Stimulated activated naive B cell treated with anti-CD40 and anti-IgM and Interleukin-4, amounts not matched to agents 10 μg/mL and 1 μg/mL and 100 μg/mL, for 72 hours (primary cell): Measurements from ENCODE around the gene MUC4.

Experiments
- ATAC-seq, 2 donors: fragments of 150-1000 bp; cut with Tn5 transposase; replicated peaks; 2 replicates each; pipeline ENCODE4 v1.10.0; 2021; ENCODE audit warnings: moderate library complexity in 1 of 2
- DNase-seq: peaks from one replicate; pipeline ENCODE4 v3.0.0; 2021
- H3K27ac Mint-ChIP-seq: one replicate; pipeline ENCODE4 v1.8.0; 2022; ENCODE audit warnings: mild to moderate bottlenecking, mixed read lengths
- H3K27me3 Mint-ChIP-seq, 2 donors: one replicate each; pipeline ENCODE4 v1.8.0; 2022; ENCODE audit warnings: mixed read lengths in 2 of 2
- H3K36me3 Mint-ChIP-seq, 2 donors: one replicate each; pipeline ENCODE4 v1.8.0; 2022; ENCODE audit warnings: mixed read lengths in 2 of 2, mild to moderate bottlenecking in 1 of 2
- H3K4me1 Mint-ChIP-seq, 2 donors: one replicate each; pipeline ENCODE4 v1.8.0; 2022; ENCODE audit warnings: mixed read lengths in 2 of 2, mild to moderate bottlenecking in 1 of 2
- H3K4me3 Mint-ChIP-seq, 2 donors: one replicate each; pipeline ENCODE4 v1.8.0; 2022; ENCODE audit warnings: mild to moderate bottlenecking in 2 of 2, mixed read lengths in 2 of 2, moderate library complexity in 1 of 2
- H3K9me3 Mint-ChIP-seq, 2 donors: one replicate each; pipeline ENCODE4 v1.8.0; 2022; ENCODE audit warnings: mixed read lengths in 2 of 2, mild to moderate bottlenecking in 1 of 2

MUC4 gene

DNA sequence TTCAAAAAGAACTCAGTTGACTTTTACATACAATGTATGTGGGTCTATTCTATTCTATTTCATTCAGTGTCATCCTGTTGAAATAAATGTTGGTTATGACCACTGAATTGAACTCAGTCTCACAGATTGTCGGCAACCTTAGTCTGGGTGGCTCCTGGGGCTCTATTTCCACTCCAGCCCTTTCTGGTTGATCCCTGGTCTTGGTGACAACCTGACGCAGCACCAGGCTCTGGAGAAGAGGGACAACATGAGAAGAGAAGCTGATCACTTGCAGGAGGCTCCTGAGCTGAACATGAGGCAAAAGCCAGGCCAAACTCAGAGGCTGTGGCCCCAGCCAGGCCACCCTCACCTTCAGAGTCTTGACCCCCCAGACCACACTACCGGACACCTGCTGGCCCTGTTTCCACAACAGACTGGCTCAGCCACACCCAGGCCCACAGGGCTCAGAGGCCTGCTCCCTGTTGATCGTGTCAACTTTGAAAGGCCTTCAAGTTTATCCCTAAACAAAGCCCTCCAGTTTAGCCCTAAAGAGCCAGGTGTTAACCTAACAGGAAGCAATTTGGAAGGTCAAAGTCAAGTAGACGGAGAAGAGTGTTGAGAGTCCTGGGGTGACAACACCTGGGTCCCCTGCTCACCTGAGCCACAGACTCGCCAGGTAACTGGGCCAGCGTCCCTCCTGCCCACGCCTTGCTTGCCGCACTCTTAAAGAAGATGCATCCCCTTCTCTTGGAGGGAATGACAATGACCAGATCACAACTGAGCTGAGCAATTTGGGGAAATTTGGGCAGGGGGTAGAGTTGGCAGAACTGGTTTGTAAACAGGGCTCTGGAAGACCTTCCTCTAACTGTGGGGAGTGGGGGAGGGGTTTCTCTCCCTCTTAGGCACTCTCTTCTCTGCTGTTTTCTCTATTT, 106.4 kb downstream of the MUC4 start:
- Mint-ChIP-seq H3K9me3 (no peaks in the 10 kb centered on the region), H3K4me3 (no peak overlapping the region), H3K27ac (no peak overlapping the region), H3K27me3 (no peaks in the 10 kb centered on the region), H3K36me3 (peaks cover 20 to 26% of the 10 kb centered on the region in 2 donors), H3K4me1 (peaks cover 4 to 6% of the 10 kb centered on the region in 2 donors)
- DNase-seq (no peak), ATAC-seq (peak in 1 of 2 donors; percentile 5)

DNA sequence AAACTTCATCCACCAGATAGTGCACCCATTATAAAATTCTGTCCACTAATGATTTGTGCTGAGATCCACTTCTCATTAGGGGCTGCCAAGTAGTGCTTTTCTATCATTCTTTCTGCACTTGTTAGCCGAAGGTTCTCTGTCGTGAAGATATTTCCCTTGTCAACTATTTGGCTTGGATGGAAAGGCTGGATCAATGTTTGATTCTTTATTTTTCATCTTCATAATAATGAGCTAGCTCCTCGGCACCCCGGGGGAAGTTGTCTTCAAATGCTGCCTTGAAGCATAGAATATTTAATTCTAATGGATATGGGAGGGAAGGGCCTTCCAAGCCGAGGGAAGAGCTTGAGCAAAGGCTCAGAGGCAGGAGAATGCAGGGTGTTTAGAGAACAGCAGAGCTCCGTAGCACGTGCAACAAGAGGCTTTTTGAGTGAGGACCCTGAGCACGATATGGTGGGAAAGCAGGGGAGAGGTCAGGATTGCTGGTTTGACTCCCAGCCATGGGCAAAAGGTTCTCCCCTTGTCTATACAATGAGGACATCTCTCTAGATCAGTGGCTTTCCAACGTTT, 107.2 kb downstream of the MUC4 start:
- Mint-ChIP-seq H3K4me3 (no peak overlapping the region), H3K27ac (peak overlapping the region; percentile 33), H3K36me3 (peaks cover 12 to 18% of the 10 kb centered on the region in 2 donors), H3K9me3 (no peaks in the 10 kb centered on the region), H3K4me1 (peaks cover 4 to 6% of the 10 kb centered on the region in 2 donors), H3K27me3 (no peaks in the 10 kb centered on the region)
- no peak for ATAC-seq
- no peak for DNase-seq

DNA sequence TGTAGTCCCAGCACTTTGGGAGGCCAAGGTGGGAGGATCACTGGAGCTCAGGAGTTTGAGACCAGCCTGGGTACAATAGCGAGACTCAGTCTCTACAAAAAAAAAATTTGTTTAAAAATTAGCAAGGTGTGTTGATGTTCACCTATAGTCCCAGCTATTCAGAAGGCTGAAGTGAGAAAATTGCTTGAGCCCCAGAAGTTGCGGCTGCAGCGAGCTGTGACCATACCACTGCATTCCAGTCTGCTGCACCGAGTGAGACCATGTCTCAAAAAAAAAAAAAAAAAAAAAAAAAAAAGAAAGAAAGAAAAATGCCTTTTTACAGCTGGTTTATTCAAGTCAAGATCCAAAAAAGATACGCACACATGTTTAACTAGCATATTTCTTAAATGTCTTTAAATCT, 108.0 kb downstream of the MUC4 start:
- no peaks in the 10 kb centered on the region for H3K27me3 Mint-ChIP-seq
- H3K36me3 Mint-ChIP-seq = peaks cover 8 to 13% of the 10 kb centered on the region in 2 donors
- DNase-seq (no peak), ATAC-seq (no peak)
- H3K27ac Mint-ChIP-seq = no peak overlapping the region
- H3K4me3 Mint-ChIP-seq = no peak overlapping the region
- no peaks in the 10 kb centered on the region for H3K9me3 Mint-ChIP-seq
- H3K4me1 Mint-ChIP-seq = no peaks in the 10 kb centered on the region

DNA sequence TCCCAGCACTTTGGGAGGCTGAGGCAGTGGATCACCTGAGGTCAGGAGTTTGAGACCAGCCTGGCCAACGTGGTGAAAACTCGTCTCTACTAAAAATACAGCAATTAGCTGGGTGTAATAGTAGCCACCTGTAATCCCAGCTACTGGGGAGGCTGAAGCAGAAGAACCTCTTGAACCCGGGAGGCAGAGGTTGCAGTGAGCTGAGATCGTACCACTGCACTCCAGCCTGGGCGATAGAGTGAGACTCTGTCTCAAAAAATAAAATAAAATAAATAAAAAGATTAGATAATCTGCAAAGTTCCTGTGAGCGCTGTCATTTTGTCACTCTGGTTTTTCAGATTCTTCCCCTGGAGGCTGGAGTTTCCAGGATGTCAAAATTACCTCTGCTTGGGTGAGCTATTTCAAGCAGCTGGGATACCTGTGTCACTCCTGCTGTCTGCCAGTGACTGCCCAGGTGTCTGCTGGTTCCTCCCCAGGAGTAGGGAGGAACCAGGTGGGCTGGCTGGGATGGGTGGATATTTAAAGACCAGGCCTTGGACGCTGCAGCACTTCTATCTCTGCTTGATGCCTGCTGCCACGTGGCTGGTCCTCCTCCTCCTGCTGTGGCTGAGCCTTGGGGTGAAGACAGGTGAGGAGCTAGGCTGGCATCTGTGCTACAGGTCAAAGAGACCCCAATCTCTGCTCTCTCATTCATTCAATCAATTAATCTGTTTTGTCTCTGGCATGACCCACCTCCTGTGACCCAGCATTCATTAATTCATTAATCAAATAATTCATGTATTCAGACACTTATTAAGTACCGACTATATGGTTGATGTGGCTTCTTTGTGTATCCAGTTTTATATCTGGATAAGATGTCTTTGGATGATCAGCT, 110.5 kb downstream of the MUC4 start:
- no peak overlapping the region for H3K27ac Mint-ChIP-seq
- no peak for DNase-seq
- H3K4me1 Mint-ChIP-seq = peaks cover 0 to 2% of the 10 kb centered on the region in 2 donors
- no peak overlapping the region for H3K4me3 Mint-ChIP-seq
- H3K36me3 Mint-ChIP-seq = peaks cover 24 to 26% of the 10 kb centered on the region in 2 donors
- peak in 1 of 2 donors; percentile 17 for ATAC-seq
- no peaks in the 10 kb centered on the region for H3K9me3 Mint-ChIP-seq
- H3K27me3 Mint-ChIP-seq = no peaks in the 10 kb centered on the region

GRCh38 chr3:195700319-195700718, 111.4 kb downstream of the MUC4 start:
- no peak for ATAC-seq
- no peak for DNase-seq
- Mint-ChIP-seq H3K9me3 (no peaks in the 10 kb centered on the region), H3K27ac (no peak overlapping the region), H3K27me3 (no peaks in the 10 kb centered on the region), H3K36me3 (peaks cover 31 to 33% of the 10 kb centered on the region in 2 donors), H3K4me1 (peaks cover 4 to 5% of the 10 kb centered on the region in 2 donors), H3K4me3 (no peak overlapping the region)

DNA sequence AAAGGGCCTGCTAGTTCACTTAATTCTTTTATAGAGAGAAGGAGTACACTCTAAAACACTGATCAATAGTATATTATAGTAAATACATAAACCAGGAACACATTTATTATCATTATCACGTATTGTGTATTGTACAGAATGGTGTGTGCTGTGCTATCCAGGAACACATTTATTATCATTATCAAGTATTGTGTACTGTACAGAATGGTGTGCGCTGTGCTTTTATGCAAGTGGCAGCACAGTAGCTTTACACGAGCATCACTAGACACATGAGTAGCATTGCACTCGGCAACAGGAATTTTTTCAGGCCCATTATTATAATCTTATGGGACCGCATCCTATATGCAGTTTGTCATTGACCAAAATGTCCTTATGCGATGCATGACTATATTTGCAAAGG, 111.9 kb downstream of the MUC4 start:
- H3K27ac Mint-ChIP-seq = no peak overlapping the region
- DNase-seq (no peak), ATAC-seq (no peak)
- no peaks in the 10 kb centered on the region for H3K9me3 Mint-ChIP-seq
- peaks cover 34 to 36% of the 10 kb centered on the region in 2 donors for H3K36me3 Mint-ChIP-seq
- H3K27me3 Mint-ChIP-seq = no peaks in the 10 kb centered on the region
- no peak overlapping the region for H3K4me3 Mint-ChIP-seq
- H3K4me1 Mint-ChIP-seq = peaks cover 4 to 5% of the 10 kb centered on the region in 2 donors

- Mint-ChIP-seq H3K9me3 (no peaks in the 10 kb centered on the region), H3K27me3 (no peaks in the 10 kb centered on the region), H3K36me3 (peaks cover 34 to 36% of the 10 kb centered on the region in 2 donors), H3K4me3 (no peak overlapping the region), H3K4me1 (peaks cover 4 to 5% of the 10 kb centered on the region in 2 donors), H3K27ac (no peak overlapping the region)
- ATAC-seq (no peak), DNase-seq (no peak)
Measured at GRCh38 chr3:195699388-195699771, 112.3 kb downstream of the MUC4 start.

GRCh38 chr3:195698647-195699387, 112.9 kb downstream of the MUC4 start:
- DNase-seq (no peak), ATAC-seq (no peak)
- no peaks in the 10 kb centered on the region for H3K27me3 Mint-ChIP-seq
- H3K4me1 Mint-ChIP-seq = peaks cover 5 to 7% of the 10 kb centered on the region in 2 donors
- H3K36me3 Mint-ChIP-seq = peaks cover 37 to 40% of the 10 kb centered on the region in 2 donors
- H3K9me3 Mint-ChIP-seq = no peaks in the 10 kb centered on the region
- H3K27ac Mint-ChIP-seq = no peak overlapping the region
- no peak overlapping the region for H3K4me3 Mint-ChIP-seq

DNA sequence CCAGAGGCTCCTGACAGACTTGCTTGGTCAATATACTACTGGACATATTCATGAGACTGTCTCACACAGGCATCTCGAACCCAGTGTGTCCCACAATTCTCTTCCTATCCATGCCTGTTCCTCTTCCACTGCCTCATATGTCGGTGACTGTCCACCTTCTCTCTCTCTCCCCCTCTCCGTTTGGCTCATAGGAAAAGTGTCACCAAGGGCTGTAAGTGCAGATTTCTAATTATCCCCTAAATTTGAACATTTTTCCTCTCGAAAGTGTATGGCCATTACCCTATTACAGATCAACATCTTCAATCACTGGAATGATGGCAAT, 113.4 kb downstream of the MUC4 start:
- peaks cover 42 to 45% of the 10 kb centered on the region in 2 donors for H3K36me3 Mint-ChIP-seq
- H3K4me1 Mint-ChIP-seq = peaks cover 5 to 10% of the 10 kb centered on the region in 2 donors
- DNase-seq (no peak), ATAC-seq (no peak)
- H3K9me3 Mint-ChIP-seq = no peaks in the 10 kb centered on the region
- H3K27ac Mint-ChIP-seq = no peak overlapping the region
- H3K27me3 Mint-ChIP-seq = no peaks in the 10 kb centered on the region
- no peak overlapping the region for H3K4me3 Mint-ChIP-seq

DNA sequence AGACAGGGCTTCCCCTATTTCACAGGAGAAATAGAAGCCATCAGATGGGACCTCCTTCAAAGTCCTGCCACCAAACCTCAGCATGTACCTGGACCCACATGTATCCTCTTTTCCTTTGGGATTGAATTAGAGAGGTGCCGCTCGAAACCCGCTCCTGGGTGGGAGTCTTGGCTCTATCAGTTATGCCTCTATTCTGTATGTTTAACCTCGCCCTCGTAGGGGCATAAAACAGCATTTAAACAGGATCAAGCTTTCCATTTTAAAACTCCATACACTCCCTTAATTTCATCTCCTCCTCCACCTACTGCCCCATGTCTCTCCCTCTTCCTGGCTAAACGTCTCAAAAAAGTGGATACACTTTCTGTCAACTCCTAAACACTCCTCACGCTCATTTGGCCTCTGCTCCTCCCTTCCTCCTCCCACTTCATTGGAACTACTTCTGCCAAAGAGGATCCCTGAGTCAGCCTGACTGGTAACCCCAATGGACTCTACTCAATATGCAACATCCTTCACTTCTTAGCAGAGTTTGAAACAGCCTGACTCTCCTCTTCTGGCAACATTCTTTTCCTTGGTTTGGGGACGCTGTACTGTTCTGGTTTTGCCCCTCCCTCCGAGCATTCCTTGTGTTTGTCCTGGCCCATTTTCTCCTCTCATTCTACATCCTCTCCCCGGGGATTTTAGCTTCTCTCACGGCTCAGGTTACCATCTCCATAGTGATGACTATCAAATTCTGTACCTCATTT, 114.0 kb downstream of the MUC4 start:
- H3K27me3 Mint-ChIP-seq = no peaks in the 10 kb centered on the region
- no peak for DNase-seq
- peak overlapping the region; percentile 7 for H3K27ac Mint-ChIP-seq
- H3K36me3 Mint-ChIP-seq = peaks cover 45 to 50% of the 10 kb centered on the region in 2 donors
- H3K4me1 Mint-ChIP-seq = peaks cover 7 to 13% of the 10 kb centered on the region in 2 donors
- H3K4me3 Mint-ChIP-seq = no peak overlapping the region
- H3K9me3 Mint-ChIP-seq = no peaks in the 10 kb centered on the region
- ATAC-seq = no peak
